Measurements from ENCODE around the gene DLG2.

The DLG2 gene

DNA sequence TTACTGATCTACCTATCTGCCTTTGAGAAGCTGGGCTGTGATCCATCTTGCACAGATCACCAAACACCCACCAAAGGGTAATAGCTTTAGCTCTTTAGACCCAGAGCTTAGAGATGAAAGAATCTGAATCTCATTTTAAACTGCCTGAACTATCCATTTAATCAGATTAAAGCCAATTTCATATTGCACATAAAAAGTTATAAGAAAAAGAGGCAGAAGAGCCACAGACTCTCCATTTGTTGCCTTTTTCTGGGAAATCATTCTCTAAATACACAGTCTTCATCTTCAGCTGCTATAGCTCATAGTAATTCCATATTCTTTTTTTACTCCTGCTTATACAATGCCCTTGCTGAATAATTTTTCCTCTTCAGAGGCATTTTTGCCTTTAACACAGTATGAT lies 271.2 kb downstream of the DLG2 start:
- TF ChIP-seq, protein P1, sequence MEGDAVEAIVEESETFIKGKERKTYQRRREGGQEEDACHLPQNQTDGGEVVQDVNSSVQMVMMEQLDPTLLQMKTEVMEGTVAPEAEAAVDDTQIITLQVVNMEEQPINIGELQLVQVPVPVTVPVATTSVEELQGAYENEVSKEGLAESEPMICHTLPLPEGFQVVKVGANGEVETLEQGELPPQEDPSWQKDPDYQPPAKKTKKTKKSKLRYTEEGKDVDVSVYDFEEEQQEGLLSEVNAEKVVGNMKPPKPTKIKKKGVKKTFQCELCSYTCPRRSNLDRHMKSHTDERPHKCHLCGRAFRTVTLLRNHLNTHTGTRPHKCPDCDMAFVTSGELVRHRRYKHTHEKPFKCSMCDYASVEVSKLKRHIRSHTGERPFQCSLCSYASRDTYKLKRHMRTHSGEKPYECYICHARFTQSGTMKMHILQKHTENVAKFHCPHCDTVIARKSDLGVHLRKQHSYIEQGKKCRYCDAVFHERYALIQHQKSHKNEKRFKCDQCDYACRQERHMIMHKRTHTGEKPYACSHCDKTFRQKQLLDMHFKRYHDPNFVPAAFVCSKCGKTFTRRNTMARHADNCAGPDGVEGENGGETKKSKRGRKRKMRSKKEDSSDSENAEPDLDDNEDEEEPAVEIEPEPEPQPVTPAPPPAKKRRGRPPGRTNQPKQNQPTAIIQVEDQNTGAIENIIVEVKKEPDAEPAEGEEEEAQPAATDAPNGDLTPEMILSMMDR (IDR thresholded peaks at IDR 0.05) = no peak

DNA sequence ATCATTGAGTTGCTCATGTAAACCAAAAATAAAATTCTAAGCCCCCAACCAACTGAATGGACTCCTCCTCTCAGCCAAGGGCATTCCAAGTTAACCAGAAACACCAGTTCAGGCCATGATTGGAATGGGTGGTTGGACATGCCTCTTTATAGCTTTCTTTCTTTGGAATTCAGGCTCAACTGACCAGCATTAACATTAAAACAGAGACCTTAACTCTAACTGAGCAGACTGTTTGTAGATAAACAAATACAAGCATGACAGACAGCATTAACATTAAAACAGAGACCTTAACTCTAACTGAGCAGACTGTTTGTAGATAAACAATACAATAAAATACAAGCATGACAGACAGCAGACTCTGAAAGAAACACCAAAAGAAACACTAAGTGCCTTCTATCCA lies 278.2 kb downstream of the DLG2 start:
- TF ChIP-seq, protein P1 (IDR thresholded peaks at IDR 0.05) = no peak

DNA sequence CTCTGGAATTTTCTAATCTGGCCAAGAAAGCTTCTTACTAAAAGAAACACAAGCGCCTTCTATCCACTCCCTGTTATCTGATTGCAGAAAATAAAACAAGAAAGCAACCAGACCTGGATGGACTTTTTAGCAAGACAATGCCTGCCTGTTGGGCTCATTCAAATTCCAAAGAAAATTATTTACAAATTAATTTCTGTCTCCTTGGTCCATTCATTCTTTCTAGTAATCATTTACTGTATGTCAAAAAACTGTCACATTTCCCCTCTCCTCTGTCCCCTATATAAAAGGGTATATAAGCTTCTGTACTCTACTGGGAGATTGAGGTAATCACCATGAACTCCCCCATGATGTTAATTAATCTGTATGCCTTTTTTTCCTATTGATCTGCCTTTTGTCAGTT lies 279.9 kb downstream of the DLG2 start:
- TF ChIP-seq, protein P1 (IDR thresholded peaks at IDR 0.05) = no peak

DNA sequence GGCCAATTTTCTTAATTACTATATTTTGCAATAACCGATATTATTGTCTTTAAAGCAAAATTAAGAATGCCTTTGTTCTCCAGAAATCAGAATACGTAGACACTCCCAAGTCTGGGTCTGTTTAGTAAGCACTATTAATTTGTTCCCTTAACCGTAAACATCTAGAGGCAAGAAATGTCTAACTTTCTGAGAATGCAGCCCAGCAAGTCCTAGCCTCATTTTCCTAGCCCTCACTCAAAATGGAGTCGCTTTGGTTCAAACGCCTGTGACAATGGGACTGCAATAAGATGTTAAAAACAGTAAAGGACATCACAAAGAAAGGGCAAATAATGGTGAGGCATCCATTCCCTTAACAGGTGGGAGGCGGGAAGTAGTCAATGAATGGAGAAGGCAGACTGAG lies 280.7 kb downstream of the DLG2 start:
- TF ChIP-seq, protein P1 (IDR thresholded peaks at IDR 0.05) = no peak

DNA sequence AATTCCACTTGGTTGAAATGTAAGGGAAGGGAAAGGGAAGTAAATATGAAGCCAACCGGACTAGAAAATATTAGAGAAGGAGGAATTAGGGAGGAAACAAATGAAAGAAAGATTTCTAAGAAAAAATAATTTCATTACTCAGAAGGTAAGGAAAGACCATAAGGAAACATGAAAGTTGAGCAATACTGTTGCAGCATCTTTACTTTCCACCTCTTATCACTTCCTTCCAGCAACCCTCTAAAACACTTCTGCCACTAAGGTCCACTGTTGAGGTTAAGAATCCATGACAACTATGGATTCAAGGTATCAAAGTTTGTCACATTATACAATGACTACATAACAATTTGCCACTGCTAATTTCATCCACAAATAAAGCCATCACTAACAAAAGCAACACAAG lies 308.6 kb downstream of the DLG2 start:
- TF ChIP-seq, protein P1 (IDR thresholded peaks at IDR 0.05) = no peak

DNA sequence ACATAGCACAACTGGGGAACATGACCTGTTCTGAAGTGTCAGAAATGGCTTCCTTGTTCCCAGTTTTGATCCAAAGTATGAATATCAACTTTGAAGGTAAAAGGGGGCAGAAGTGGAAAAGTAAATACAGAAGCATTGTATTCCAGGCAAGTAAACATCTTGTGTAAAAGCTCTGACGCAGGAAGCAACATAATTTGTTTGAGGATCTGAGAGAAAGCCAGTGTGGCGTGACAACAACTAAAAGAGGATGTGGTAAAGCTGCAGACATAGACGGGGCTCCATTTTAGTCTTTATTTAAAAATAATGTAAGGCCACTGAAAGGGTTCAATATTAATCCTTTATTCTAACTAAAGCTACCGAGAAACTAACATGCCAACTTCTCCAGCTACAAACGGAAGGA lies 310.2 kb downstream of the DLG2 start:
- TF ChIP-seq, protein P1 (IDR thresholded peaks at IDR 0.05) = no peak

DNA sequence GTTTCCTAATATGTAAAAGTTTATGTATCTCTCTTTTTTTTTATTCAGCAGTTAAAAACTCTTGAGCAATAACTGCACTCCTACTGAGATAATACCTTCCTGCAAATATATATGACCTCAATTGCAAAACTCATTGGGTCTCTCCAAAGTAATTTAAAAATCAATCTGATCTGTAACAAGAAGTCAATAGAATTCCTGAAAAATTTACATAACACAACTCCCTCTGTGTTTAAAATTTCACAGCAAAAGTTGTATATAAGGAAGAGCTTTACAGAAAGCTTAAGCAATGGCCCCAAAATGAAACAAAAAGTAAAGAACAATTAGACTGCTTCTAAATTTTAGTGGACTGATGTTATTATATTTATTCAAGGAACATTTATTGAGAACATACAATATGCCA lies 313.4 kb downstream of the DLG2 start:
- TF ChIP-seq, protein P1 (IDR thresholded peaks at IDR 0.05) = no peak

DNA sequence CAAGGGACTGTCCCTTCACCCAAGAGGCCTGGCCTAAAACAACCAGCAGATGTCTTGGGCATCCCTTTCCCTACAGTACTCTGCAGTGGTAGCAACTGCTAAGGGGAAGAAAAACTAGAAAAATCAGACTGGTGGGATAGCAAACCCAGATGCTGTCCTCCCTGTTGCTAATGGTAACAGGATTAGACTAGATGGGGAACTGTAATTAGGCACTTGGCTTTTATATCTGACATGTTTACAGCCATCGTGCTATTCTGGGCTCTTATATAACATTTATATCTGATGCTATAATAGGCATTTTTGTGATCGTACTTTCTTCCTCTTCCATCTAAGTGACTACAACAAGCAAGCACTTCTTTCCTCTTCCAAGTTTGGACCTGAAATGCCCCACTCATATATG lies 316.7 kb downstream of the DLG2 start:
- TF ChIP-seq, protein P1 (IDR thresholded peaks at IDR 0.05) = no peak

All from LNCAP (cell line).